Liver (tissue), 3 donors: Measurements from ENCODE around the gene BAZ2A.

Experiments
- FOXA1 ChIP-seq: IDR thresholded peaks from 2 replicates; pipeline ENCODE4 v1.6.1; 2016; ENCODE audit warnings: antibody characterized with exemption
- GABPA ChIP-seq, 2 donors: IDR thresholded peaks in 1 of 2; conservative IDR thresholded peaks in 1 of 2; 2 replicates each; pipeline ENCODE4 v1.6.1; 2016; ENCODE audit warnings: antibody characterized with exemption in 2 of 2, mild to moderate bottlenecking in 1 of 2, moderate library complexity in 1 of 2
- HNF4A ChIP-seq, 2 donors: conservative IDR thresholded peaks; 2 replicates each; pipeline ENCODE4 v1.6.1; 2016; ENCODE audit warnings: antibody characterized with exemption in 2 of 2, mild to moderate bottlenecking in 2 of 2
- JUND ChIP-seq, 2 donors: IDR thresholded peaks; 2 replicates each; pipeline ENCODE4 v1.6.1; 2016; ENCODE audit warnings: antibody characterized with exemption in 2 of 2
- RAD21 ChIP-seq, 2 donors: IDR thresholded peaks; 2 replicates each; pipeline ENCODE4 v1.6.1; 2016; ENCODE audit warnings: antibody characterized with exemption in 2 of 2, mild to moderate bottlenecking in 2 of 2
- SP1 ChIP-seq: IDR thresholded peaks from 2 replicates; pipeline ENCODE4 v1.6.1; 2018; ENCODE audit warnings: antibody characterized with exemption, mild to moderate bottlenecking
- TAF1 ChIP-seq: conservative IDR thresholded peaks from 2 replicates; pipeline ENCODE4 v1.6.1; 2016; ENCODE audit warnings: antibody characterized with exemption, mild to moderate bottlenecking
- YY1 ChIP-seq: IDR thresholded peaks from 2 replicates; pipeline ENCODE4 v1.6.1; 2016; ENCODE audit warnings: antibody characterized with exemption, mild to moderate bottlenecking
- TF ChIP-seq, protein P1 (sequence below): fragments of 150-350 bp; IDR thresholded peaks from 2 replicates; pipeline ENCODE4 v1.5.1; 2017; ENCODE audit warnings: improper control_type of control experiment, low read depth, low read length; ENCODE audit not compliant: missing input control
- TF ChIP-seq, protein P2 (sequence below): IDR thresholded peaks from 2 replicates; pipeline ENCODE4 v1.6.1; 2016; ENCODE audit warnings: antibody characterized with exemption
- TF ChIP-seq, protein P3 (sequence below): IDR thresholded peaks from 2 replicates; pipeline ENCODE4 v1.6.1; 2016; ENCODE audit warnings: antibody characterized with exemption
- TF ChIP-seq, protein P4 (sequence below): IDR thresholded peaks from 2 replicates; pipeline ENCODE4 v1.6.1; 2016; ENCODE audit warnings: antibody characterized with exemption
- donor health status: healthy.
- donor health status: healthy.

DNA sequence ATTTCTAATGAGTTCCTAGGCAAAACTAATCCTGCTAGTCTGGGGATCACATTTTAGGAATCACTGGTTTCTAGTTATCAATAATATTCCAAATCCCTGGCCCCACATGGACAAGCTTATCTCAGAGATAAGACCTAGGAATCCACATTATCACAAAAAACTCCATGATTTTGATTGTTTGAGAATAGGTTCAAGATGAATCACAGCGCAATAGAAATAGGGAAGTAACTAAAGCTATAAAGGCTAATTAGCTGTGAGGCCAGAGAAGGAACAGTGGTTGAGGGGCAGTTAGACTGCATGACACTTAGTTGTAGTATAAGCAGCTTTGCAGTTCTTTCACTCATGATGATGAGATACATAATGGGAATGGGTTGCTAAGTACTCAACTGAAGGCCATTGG is 28.8 kb upstream of the BAZ2A start:
- TF ChIP-seq, protein P1, sequence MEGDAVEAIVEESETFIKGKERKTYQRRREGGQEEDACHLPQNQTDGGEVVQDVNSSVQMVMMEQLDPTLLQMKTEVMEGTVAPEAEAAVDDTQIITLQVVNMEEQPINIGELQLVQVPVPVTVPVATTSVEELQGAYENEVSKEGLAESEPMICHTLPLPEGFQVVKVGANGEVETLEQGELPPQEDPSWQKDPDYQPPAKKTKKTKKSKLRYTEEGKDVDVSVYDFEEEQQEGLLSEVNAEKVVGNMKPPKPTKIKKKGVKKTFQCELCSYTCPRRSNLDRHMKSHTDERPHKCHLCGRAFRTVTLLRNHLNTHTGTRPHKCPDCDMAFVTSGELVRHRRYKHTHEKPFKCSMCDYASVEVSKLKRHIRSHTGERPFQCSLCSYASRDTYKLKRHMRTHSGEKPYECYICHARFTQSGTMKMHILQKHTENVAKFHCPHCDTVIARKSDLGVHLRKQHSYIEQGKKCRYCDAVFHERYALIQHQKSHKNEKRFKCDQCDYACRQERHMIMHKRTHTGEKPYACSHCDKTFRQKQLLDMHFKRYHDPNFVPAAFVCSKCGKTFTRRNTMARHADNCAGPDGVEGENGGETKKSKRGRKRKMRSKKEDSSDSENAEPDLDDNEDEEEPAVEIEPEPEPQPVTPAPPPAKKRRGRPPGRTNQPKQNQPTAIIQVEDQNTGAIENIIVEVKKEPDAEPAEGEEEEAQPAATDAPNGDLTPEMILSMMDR: no peak
- no peak for TF ChIP-seq HNF4A (conservative IDR thresholded peaks at IDR 0.05)
- TF ChIP-seq, protein P2, sequence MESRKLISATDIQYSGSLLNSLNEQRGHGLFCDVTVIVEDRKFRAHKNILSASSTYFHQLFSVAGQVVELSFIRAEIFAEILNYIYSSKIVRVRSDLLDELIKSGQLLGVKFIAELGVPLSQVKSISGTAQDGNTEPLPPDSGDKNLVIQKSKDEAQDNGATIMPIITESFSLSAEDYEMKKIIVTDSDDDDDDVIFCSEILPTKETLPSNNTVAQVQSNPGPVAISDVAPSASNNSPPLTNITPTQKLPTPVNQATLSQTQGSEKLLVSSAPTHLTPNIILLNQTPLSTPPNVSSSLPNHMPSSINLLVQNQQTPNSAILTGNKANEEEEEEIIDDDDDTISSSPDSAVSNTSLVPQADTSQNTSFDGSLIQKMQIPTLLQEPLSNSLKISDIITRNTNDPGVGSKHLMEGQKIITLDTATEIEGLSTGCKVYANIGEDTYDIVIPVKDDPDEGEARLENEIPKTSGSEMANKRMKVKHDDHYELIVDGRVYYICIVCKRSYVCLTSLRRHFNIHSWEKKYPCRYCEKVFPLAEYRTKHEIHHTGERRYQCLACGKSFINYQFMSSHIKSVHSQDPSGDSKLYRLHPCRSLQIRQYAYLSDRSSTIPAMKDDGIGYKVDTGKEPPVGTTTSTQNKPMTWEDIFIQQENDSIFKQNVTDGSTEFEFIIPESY: no peak
- TF ChIP-seq SP1: no peak
- TF ChIP-seq, protein P3, sequence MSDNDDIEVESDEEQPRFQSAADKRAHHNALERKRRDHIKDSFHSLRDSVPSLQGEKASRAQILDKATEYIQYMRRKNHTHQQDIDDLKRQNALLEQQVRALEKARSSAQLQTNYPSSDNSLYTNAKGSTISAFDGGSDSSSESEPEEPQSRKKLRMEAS: no peak
- TF ChIP-seq GABPA (IDR thresholded peaks at IDR 0.05 in 1 of 2, conservative IDR thresholded peaks at IDR 0.05 in 1 of 2): no peak
- TF ChIP-seq TAF1: no peak
- TF ChIP-seq, protein P4, sequence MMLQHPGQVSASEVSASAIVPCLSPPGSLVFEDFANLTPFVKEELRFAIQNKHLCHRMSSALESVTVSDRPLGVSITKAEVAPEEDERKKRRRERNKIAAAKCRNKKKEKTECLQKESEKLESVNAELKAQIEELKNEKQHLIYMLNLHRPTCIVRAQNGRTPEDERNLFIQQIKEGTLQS: no peak
- no peak for TF ChIP-seq RAD21 (IDR thresholded peaks at IDR 0.05)
- TF ChIP-seq YY1: no peak
- TF ChIP-seq FOXA1: no peak
- TF ChIP-seq JUND (IDR thresholded peaks at IDR 0.05): no peak
